HG02884 (cell line): ENCODE data around the gene E2F3.

Experiments used
- ATAC-seq: cut with Tn5 transposase; IDR thresholded peaks from one replicate; pipeline ENCODE4 v1.9.1; 2021; ENCODE audit warnings: mild to moderate bottlenecking, moderate library complexity; ENCODE audit not compliant: unreplicated experiment

E2F3 gene

GRCh38 chr6:20401205-20402091 lies at the start of gene E2F3:
E2F3 (plus strand) TSS chr6:20401879; CDS start chr6:20402233, 354 bp downstream.
- ATAC-seq, result peak; percentile 81

- no peak for ATAC-seq
Observed at GRCh38 chr6:20352346-20352745, 49.3 kb upstream of the E2F3 start.

- ATAC-seq, result no peak
Observed at GRCh38 chr6:20353134-20353533, 48.5 kb upstream of the E2F3 start.

- ATAC-seq, result no peak
Observed at GRCh38 chr6:20354366-20354765, 47.3 kb upstream of the E2F3 start.

GRCh38 chr6:20360471-20361119 lies 41.1 kb upstream of the E2F3 start:
- no peak for ATAC-seq

- ATAC-seq, result no peak
Observed at GRCh38 chr6:20362623-20363022, 39.1 kb upstream of the E2F3 start.

GRCh38 chr6:20364327-20364726 lies 37.4 kb upstream of the E2F3 start:
- ATAC-seq, result no peak

- no peak for ATAC-seq
Observed at GRCh38 chr6:20365456-20365855, 36.2 kb upstream of the E2F3 start.

- ATAC-seq, result no peak
Observed at GRCh38 chr6:20366082-20366830, 35.4 kb upstream of the E2F3 start.

GRCh38 chr6:20367743-20368485 lies 33.8 kb upstream of the E2F3 start:
- ATAC-seq, result no peak

- ATAC-seq, result no peak
Observed at GRCh38 chr6:20370393-20370792, 31.3 kb upstream of the E2F3 start.

- ATAC-seq, result no peak
Observed at GRCh38 chr6:20370801-20371200, 30.9 kb upstream of the E2F3 start.

GRCh38 chr6:20375436-20375835 lies 26.2 kb upstream of the E2F3 start:
- no peak for ATAC-seq

GRCh38 chr6:20377623-20378265 lies 23.9 kb upstream of the E2F3 start:
- no peak for ATAC-seq

GRCh38 chr6:20379231-20379630 lies 22.4 kb upstream of the E2F3 start:
- ATAC-seq, result no peak

- no peak for ATAC-seq
Observed at GRCh38 chr6:20386218-20386617, 15.5 kb upstream of the E2F3 start.

- no peak for ATAC-seq
Observed at GRCh38 chr6:20389066-20389465, 12.6 kb upstream of the E2F3 start.

GRCh38 chr6:20393297-20393696 lies 8.4 kb upstream of the E2F3 start:
- ATAC-seq, result no peak

GRCh38 chr6:20399518-20399917 lies 2.2 kb upstream of the E2F3 start:
- no peak for ATAC-seq

- ATAC-seq, result no peak
Observed at GRCh38 chr6:20400456-20401204, 1.0 kb upstream of the E2F3 start.
